A673 (cell line): Measurements from ENCODE around the gene PTCHD1. TPM values are rescaled to one million over a fixed set of nuclear protein-coding genes. Genes with fewer than 3 reads are reported as not detected.

Experiments used
- BruUV-seq: library from RNA; stranded (reverse); fragments of 400-500 nt; replicated peaks from 2 replicates; lab custom pipeline; 2021; lab: Mats Ljungman, UMichigan
- CTCF ChIA-PET: fragments of 300-600 bp; sonication (Branson Sonifier 250); formaldehyde crosslinking; loops from one replicate; lab custom pipeline; 2022; ENCODE audit warnings: antibody characterized with exemption; lab: Charles Lee
- POLR2A ChIA-PET: fragments of 300-600 bp; sonication (Branson Sonifier 250); formaldehyde crosslinking; loops from one replicate; lab custom pipeline; 2022; ENCODE audit warnings: antibody characterized with exemption; ENCODE audit not compliant: low non-redundant PET; lab: Charles Lee
- DNase-seq: peaks from one replicate; pipeline ENCODE4 v3.0.0-alpha.2; 2015; ENCODE audit warnings: low spot score
- H3K27ac ChIP-seq: fragments of 200-600 bp; sonication (generic); 2 replicates; pipeline ENCODE4 v1.5.1; 2016; ENCODE audit warnings: mixed run types, low read depth, mild to moderate bottlenecking, mixed read lengths, antibody characterized with exemption, low read length; ENCODE audit not compliant: poor library complexity, severe bottlenecking
- H3K27me3 ChIP-seq: fragments of 200-600 bp; sonication (generic); replicated peaks from 2 replicates; pipeline ENCODE4 v1.6.1; 2017; ENCODE audit warnings: mixed run types, low read depth, mild to moderate bottlenecking, mixed read lengths, antibody characterized with exemption, low read length; ENCODE audit not compliant: insufficient read depth, poor library complexity
- H3K36me3 ChIP-seq: fragments of 200-600 bp; sonication (generic); 2 replicates; pipeline ENCODE4 v1.6.1; 2016; ENCODE audit warnings: mixed run types, mild to moderate bottlenecking, mixed read lengths, antibody characterized with exemption, low read length; ENCODE audit not compliant: insufficient read depth, poor library complexity, severe bottlenecking
- H3K4me1 ChIP-seq: fragments of 200-600 bp; sonication (generic); 2 replicates; pipeline ENCODE4 v1.6.1; 2017; ENCODE audit warnings: mixed run types, mild to moderate bottlenecking, mixed read lengths, antibody characterized with exemption, low read length; ENCODE audit not compliant: insufficient read depth, poor library complexity, severe bottlenecking
- H3K4me3 ChIP-seq: fragments of 200-600 bp; sonication (generic); 2 replicates; pipeline ENCODE4 v1.5.1; 2016; ENCODE audit warnings: low read depth, mixed run types, mild to moderate bottlenecking, mixed read lengths, low read length; ENCODE audit not compliant: poor library complexity, severe bottlenecking
- H3K9me3 ChIP-seq: fragments of 200-600 bp; sonication (generic); 2 replicates; pipeline ENCODE4 v1.6.1; 2016; ENCODE audit warnings: mixed run types, low read depth, mild to moderate bottlenecking, mixed read lengths, antibody characterized with exemption, low read length; ENCODE audit not compliant: poor library complexity, severe bottlenecking
- CTCF ChIP-seq: fragments of 300-800, 200-600 bp; sonication (generic); conservative IDR thresholded peaks from 2 replicates; pipeline ENCODE4 v1.5.1; 2017; ENCODE audit warnings: low read depth, mild to moderate bottlenecking, antibody characterized with exemption, low read length, moderate library complexity, mixed read lengths
- EZH2 ChIP-seq: fragments of 200-600 bp; sonication (generic); IDR thresholded peaks from 2 replicates; pipeline ENCODE4 v1.6.1; 2017; ENCODE audit warnings: borderline replicate concordance, low read depth, mild to moderate bottlenecking, mixed read lengths, antibody characterized with exemption, low read length; ENCODE audit not compliant: poor library complexity, severe bottlenecking
- intact Hi-C: fragments of 100-400 bp; cut with micrococcal nuclease; formaldehyde crosslinking; loops from one replicate; pipeline ENCODE4 v1.10.0; 2022; ENCODE audit not compliant: unreplicated experiment
- total RNA-seq: library from RNA; stranded (reverse); gene quantifications from 2 replicates; pipeline ENCODE4 v1.2.3, GENCODE V29; 2021

The PTCHD1 gene
- total RNA-seq, 1 experiment from 2014 or later = 0.02 TPM

DNA sequence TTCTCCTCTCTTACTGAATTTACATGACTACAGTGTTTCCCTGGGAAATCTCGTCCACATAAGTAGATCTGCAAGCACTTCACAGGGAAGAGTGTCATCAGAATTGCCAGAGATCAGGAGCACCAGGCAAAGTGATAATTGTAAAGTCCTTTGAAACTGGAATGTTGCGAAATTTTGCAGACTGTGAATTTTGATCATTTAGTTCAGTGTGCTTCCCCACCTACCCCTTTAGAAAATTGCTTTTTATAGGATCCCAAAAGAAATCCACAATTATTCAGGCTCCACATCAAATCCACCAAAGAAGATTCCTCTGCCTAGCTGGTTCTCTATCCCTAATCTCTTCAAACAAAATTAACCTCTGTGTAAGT, 10.2 kb downstream of the PTCHD1 start:
- Histone ChIP-seq H3K4me1 (no peaks in the 10 kb centered on the region), H3K4me3 (no peak overlapping the region), H3K27me3 (peaks cover 10% of the 10 kb centered on the region), H3K27ac (no peak overlapping the region), H3K36me3 (no peaks in the 10 kb centered on the region), H3K9me3 (no peaks in the 10 kb centered on the region)
- DNase-seq = no peak
- no peak for TF ChIP-seq EZH2
- no peak for TF ChIP-seq CTCF
- intact Hi-C loops = no loop called here
- BruUV-seq = no TSS peak
- ChIA-PET POLR2A (no interaction called here), CTCF (no interaction called here)

DNA sequence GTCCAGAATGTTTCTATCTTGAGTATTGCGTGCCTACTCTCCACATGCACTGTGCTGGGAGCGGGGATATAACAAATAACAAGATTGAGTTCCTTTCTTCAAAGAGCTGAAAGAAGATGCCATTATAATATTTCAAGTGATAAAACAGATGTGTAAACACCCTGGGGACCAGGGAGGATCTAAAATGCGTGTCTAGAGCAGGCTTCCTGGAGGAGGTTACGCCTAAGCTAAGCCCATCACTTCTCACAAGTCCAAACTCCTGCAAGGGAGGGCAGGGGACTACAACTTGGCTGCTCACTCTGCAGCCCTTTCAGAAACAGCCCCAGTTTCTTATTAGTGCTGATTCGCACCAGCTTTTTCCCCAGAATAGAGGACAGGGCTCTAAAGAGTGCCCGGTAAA, 21.5 kb downstream of the PTCHD1 start:
- H3K9me3 ChIP-seq = no peaks in the 10 kb centered on the region
- no peak overlapping the region for H3K4me3 ChIP-seq
- POLR2A ChIA-PET = no interaction called here
- CTCF ChIA-PET = no interaction called here
- DNase-seq = no peak
- H3K36me3 ChIP-seq = no peaks in the 10 kb centered on the region
- TF ChIP-seq CTCF (no peak), EZH2 (no peak)
- no peaks in the 10 kb centered on the region for H3K27me3 ChIP-seq
- no TSS peak for BruUV-seq
- H3K27ac ChIP-seq = no peak overlapping the region
- no peaks in the 10 kb centered on the region for H3K4me1 ChIP-seq
- intact Hi-C loops = no loop called here

DNA sequence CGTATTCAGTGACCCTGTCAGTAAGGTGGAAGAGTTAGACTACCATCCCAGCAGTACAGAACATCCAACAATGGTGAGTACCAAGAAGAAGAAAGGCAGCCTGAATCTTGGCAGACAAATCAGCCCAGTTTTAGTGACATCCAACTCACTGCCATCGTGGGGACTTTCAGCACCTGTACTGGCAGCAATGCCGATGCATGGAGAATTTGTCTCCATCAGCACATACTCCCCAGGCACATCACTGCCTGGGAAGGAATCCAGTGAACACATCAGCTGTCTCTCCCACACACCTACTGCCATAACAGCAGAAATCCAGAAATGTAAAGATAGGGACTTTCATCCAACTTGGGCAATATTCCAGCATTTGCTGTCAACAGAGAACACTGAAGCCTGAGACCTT, 29.8 kb downstream of the PTCHD1 start:
- intact Hi-C loops = no loop called here
- H3K36me3 ChIP-seq = no peaks in the 10 kb centered on the region
- TF ChIP-seq EZH2 (no peak), CTCF (no peak)
- H3K9me3 ChIP-seq = no peaks in the 10 kb centered on the region
- no peaks in the 10 kb centered on the region for H3K27me3 ChIP-seq
- DNase-seq = no peak
- POLR2A ChIA-PET = no interaction called here
- CTCF ChIA-PET = interaction anchor here (0.6 kb wide), 1 partner anchor 690 kb away, joined by 6 read pairs; no protein-coding TSS in a partner anchor
- H3K27ac ChIP-seq = no peak overlapping the region
- H3K4me3 ChIP-seq = no peak overlapping the region
- BruUV-seq = no TSS peak
- H3K4me1 ChIP-seq = no peaks in the 10 kb centered on the region
